ENCODE measurements around the gene EIF4EBP3. TPM values are rescaled to one million over a fixed set of nuclear protein-coding genes. Genes with fewer than 3 reads are reported as not detected.

The EIF4EBP3 gene
- total and polyA plus RNA-seq, 2 donors (not counting 1 experiment from before 2014, with no cell fraction given): 1.8 to 3.0 TPM

DNA sequence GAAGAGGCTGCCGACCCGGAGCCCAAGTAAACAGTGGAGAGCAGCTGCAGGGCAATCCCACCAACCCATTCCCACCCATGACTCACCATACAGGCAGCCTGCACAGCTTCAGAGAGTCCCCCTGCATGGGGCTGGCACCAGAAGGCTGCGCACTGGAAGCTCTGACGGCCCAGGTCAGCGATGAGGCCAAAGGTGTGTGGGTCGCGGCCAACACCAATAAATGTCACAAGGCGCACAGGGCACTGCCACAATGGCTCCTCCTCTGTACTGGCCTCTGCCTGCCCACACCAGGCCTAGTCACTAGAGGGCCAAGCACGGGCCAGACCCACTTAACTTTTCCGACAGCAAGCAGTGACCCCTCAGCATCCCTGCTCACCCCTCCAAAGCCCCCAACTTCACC is 12.8 kb downstream of the EIF4EBP3 start:
- H3K9me3 ChIP-seq (ENCODE audit: control insufficient read depth, insufficient read depth, low read depth, low read length): no peaks in the 10 kb centered on the region
- H3K79me2 ChIP-seq (ENCODE audit: control insufficient read depth, insufficient read depth, low read length): peaks cover 21% of the 10 kb centered on the region
- H2AFZ ChIP-seq (ENCODE audit: low read length): no peak overlapping the region
- no peak overlapping the region for H3K4me3 ChIP-seq (replicated peaks in 1 of 4; ENCODE audit: control extremely low read depth in 1 of 4, insufficient read depth in 1 of 4, low read depth in 3 of 4, low read length in 4 of 4)
- no peaks in the 10 kb centered on the region for H3K27me3 ChIP-seq (ENCODE audit: control insufficient read depth, insufficient read depth, low read length)
- H3K27ac ChIP-seq (ENCODE audit: insufficient read depth, low read length): no peak overlapping the region
- H4K20me1 ChIP-seq (ENCODE audit: control insufficient read depth, extremely low read depth, insufficient read depth, low read length): no peaks in the 10 kb centered on the region
- TF ChIP-seq, protein P1, sequence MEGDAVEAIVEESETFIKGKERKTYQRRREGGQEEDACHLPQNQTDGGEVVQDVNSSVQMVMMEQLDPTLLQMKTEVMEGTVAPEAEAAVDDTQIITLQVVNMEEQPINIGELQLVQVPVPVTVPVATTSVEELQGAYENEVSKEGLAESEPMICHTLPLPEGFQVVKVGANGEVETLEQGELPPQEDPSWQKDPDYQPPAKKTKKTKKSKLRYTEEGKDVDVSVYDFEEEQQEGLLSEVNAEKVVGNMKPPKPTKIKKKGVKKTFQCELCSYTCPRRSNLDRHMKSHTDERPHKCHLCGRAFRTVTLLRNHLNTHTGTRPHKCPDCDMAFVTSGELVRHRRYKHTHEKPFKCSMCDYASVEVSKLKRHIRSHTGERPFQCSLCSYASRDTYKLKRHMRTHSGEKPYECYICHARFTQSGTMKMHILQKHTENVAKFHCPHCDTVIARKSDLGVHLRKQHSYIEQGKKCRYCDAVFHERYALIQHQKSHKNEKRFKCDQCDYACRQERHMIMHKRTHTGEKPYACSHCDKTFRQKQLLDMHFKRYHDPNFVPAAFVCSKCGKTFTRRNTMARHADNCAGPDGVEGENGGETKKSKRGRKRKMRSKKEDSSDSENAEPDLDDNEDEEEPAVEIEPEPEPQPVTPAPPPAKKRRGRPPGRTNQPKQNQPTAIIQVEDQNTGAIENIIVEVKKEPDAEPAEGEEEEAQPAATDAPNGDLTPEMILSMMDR (conservative IDR thresholded peaks at IDR 0.05 in 1 of 2, IDR thresholded peaks at IDR 0.05 in 1 of 2; ENCODE audit: low read depth in 1 of 2, low read length in 2 of 2): no peak
- DNase-seq (ENCODE audit: low read depth in 2 of 2): no peak
- no peak overlapping the region for H3K4me2 ChIP-seq (ENCODE audit: extremely low read depth, insufficient read depth, low read length)
- H3K4me1 ChIP-seq (ENCODE audit: control insufficient read depth, extremely low read depth, insufficient read depth, low read length): peaks cover 3% of the 10 kb centered on the region
- no peak overlapping the region for H3K9ac ChIP-seq (ENCODE audit: insufficient read depth, low read length)
- H3K36me3 ChIP-seq (ENCODE audit: control insufficient read depth, insufficient read depth, low read length): no peaks in the 10 kb centered on the region

DNA sequence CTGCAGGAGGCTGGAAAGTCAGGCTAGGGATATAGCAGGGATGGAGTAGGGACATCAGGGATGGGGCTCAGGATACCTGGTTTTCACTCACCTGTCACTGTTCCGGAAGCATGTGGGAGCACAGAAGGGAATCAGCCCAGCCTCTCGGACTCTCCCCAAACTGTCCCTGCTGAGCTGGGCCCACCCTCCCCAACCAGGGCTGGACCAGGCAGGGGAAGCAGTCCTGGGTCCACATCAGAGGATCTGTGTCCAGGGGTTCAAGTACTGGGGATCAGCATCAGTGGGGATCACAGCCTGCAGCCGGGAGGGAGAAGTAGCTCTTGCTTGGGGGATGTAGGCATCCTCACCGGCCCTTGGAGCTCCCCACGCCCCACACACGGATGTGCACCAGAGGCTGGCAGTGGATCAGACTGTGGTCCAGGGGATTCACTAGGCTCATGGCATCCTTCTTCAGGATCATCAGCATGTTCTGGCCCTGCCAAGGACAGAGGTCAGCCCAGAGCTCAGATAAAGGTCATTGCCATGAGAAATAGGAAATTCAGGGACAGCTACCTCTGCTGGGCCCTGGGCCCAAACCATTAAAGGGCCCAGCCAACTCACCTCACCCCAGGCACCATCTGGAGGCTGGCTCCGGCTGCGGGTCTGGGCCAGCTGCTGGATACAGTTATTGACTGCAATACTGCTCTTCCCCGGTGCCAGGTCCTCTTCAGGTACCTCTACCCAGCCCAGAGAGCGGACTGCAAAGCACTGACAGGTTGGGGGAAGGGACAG is 14.5 kb downstream of the EIF4EBP3 start:
- Histone ChIP-seq H2AFZ (ENCODE audit: low read length) (no peak overlapping the region), H3K79me2 (ENCODE audit: control insufficient read depth, insufficient read depth, low read length) (peaks cover 23% of the 10 kb centered on the region), H3K9ac (ENCODE audit: insufficient read depth, low read length) (no peak overlapping the region), H3K9me3 (ENCODE audit: control insufficient read depth, insufficient read depth, low read depth, low read length) (no peaks in the 10 kb centered on the region), H3K4me2 (ENCODE audit: extremely low read depth, insufficient read depth, low read length) (no peak overlapping the region), H3K36me3 (ENCODE audit: control insufficient read depth, insufficient read depth, low read length) (peaks cover 6% of the 10 kb centered on the region), H3K4me1 (ENCODE audit: control insufficient read depth, extremely low read depth, insufficient read depth, low read length) (peaks cover 9% of the 10 kb centered on the region), H3K4me3 (replicated peaks in 1 of 4; ENCODE audit: control extremely low read depth in 1 of 4, insufficient read depth in 1 of 4, low read depth in 3 of 4, low read length in 4 of 4) (no peak overlapping the region), H4K20me1 (ENCODE audit: control insufficient read depth, extremely low read depth, insufficient read depth, low read length) (no peaks in the 10 kb centered on the region), H3K27me3 (ENCODE audit: control insufficient read depth, insufficient read depth, low read length) (no peaks in the 10 kb centered on the region), H3K27ac (ENCODE audit: insufficient read depth, low read length) (no peak overlapping the region)
- DNase-seq (ENCODE audit: low read depth in 2 of 2): no peak
- TF ChIP-seq EZH2 (IDR thresholded peaks at IDR 0.05; ENCODE audit: low read length, missing control alignments): no peak
- TF ChIP-seq, protein P1 (conservative IDR thresholded peaks at IDR 0.05 in 1 of 2, IDR thresholded peaks at IDR 0.05 in 1 of 2; ENCODE audit: low read depth in 1 of 2, low read length in 2 of 2): no peak

DNA sequence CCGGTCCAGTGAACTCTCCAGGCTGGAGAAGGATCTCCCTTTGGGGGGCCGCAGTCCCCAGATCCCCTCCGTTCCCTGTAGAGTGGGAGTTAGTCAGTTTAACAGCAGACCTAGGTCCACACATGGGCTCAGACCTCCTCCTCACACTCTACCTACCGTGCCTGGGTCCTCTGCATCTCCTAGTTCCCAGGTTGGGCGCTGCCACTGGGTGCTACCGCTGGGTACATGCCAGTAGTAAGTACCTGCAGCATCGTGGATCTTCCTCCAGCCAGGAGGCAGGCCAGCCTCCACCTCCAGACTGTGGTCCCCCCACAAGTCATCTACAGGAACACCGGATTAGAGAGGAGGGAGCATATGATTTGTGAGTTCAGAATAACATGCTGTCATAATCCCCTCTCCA is 16.1 kb downstream of the EIF4EBP3 start:
- peak overlapping the region; percentile 61 to 91 (median 78) for H3K4me3 ChIP-seq (replicated peaks in 1 of 4; ENCODE audit: control extremely low read depth in 1 of 4, insufficient read depth in 1 of 4, low read depth in 3 of 4, low read length in 4 of 4)
- peak overlapping the region; percentile 86 for H3K9ac ChIP-seq (ENCODE audit: insufficient read depth, low read length)
- no peaks in the 10 kb centered on the region for H4K20me1 ChIP-seq (ENCODE audit: control insufficient read depth, extremely low read depth, insufficient read depth, low read length)
- H3K79me2 ChIP-seq (ENCODE audit: control insufficient read depth, insufficient read depth, low read length): peaks cover 29% of the 10 kb centered on the region
- no peaks in the 10 kb centered on the region for H3K27me3 ChIP-seq (ENCODE audit: control insufficient read depth, insufficient read depth, low read length)
- H3K4me1 ChIP-seq (ENCODE audit: control insufficient read depth, extremely low read depth, insufficient read depth, low read length): peaks cover 9% of the 10 kb centered on the region
- peak overlapping the region; percentile 87 for H3K27ac ChIP-seq (ENCODE audit: insufficient read depth, low read length)
- no peaks in the 10 kb centered on the region for H3K9me3 ChIP-seq (ENCODE audit: control insufficient read depth, insufficient read depth, low read depth, low read length)
- peak in 1 of 2 donors; percentile 7 for DNase-seq (ENCODE audit: low read depth in 2 of 2)
- H2AFZ ChIP-seq (ENCODE audit: low read length): peak overlapping the region; percentile 72
- TF ChIP-seq EZH2 (IDR thresholded peaks at IDR 0.05; ENCODE audit: low read length, missing control alignments): no peak
- TF ChIP-seq, protein P1 (conservative IDR thresholded peaks at IDR 0.05 in 1 of 2, IDR thresholded peaks at IDR 0.05 in 1 of 2; ENCODE audit: low read depth in 1 of 2, low read length in 2 of 2): no peak
- peak overlapping the region; percentile 84 for H3K4me2 ChIP-seq (ENCODE audit: extremely low read depth, insufficient read depth, low read length)
- peaks cover 20% of the 10 kb centered on the region for H3K36me3 ChIP-seq (ENCODE audit: control insufficient read depth, insufficient read depth, low read length)

Data from fibroblast of lung (primary cell).